Measurements from ENCODE around the gene SLIT3. TPM values are rescaled to one million over a fixed set of nuclear protein-coding genes. Genes with fewer than 3 reads are reported as not detected.

SLIT3 gene
- total RNA-seq, 4 donors from 2014 or later: 0.97 to 6.1 (median 3.4) TPM

DNA sequence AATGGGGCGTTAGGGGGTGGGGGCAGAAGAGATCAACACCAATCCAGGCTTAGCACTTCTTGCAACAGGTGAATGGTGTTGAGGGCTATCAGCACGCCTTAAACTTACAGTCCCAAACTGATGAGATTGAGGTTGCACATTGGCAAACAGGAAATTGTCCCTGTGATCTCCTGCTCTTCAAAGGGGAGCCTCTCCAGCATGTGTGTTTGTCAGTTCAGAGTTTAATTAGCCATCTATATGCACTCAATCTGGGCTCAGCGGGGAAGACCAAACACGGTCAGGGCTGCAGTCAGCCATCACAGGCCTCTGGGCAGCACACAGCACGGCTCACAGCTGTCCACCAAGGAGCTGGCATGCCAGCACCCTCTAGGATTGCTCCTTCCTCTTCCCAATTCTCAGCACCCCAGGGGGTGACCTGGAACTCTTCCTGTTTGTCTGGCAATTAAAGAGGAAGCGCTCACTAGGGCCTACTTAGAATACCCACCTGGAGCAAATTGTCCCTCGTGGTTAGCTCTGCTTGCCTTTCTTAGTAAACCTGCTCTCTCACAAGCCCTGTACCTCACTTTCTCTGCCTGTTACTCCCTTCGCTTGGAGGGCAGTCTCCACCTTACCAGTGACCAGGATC is 217.4 kb downstream of the SLIT3 start:
- intact Hi-C loops (cut with DNase I; ENCODE audit: low total_unique reads): no loop called here
- no peaks in the 10 kb centered on the region for H3K27me3 ChIP-seq
- in situ Hi-C loops (cut with MboI; ENCODE audit: low sequenced_read_pairs in 4 of 4): no loop called here
- ATAC-seq: no peak
- no peak for DNase-seq
- no peaks in the 10 kb centered on the region for H3K9me3 ChIP-seq
- TF ChIP-seq CTCF (IDR thresholded peaks at IDR 0.05 in 4 of 5, conservative IDR thresholded peaks at IDR 0.05 in 1 of 5): no peak
- TF ChIP-seq POLR2A (IDR thresholded peaks at IDR 0.05): no peak
- no peak overlapping the region for H3K4me3 ChIP-seq
- no peaks in the 10 kb centered on the region for H3K4me1 ChIP-seq
- no peaks in the 10 kb centered on the region for H3K36me3 ChIP-seq
- no peak overlapping the region for H3K27ac ChIP-seq

GRCh38 chr5:169081000-169081724 is 219.8 kb downstream of the SLIT3 start:
- H3K27ac ChIP-seq: no peak overlapping the region
- H3K4me1 ChIP-seq: no peaks in the 10 kb centered on the region
- H3K4me3 ChIP-seq: no peak overlapping the region
- in situ Hi-C loops (cut with MboI; ENCODE audit: low sequenced_read_pairs in 4 of 4): no loop called here
- DNase-seq: no peak
- no peaks in the 10 kb centered on the region for H3K27me3 ChIP-seq
- no peaks in the 10 kb centered on the region for H3K36me3 ChIP-seq
- TF ChIP-seq CTCF (IDR thresholded peaks at IDR 0.05 in 4 of 5, conservative IDR thresholded peaks at IDR 0.05 in 1 of 5): no peak
- no peak for TF ChIP-seq POLR2A (IDR thresholded peaks at IDR 0.05)
- no peaks in the 10 kb centered on the region for H3K9me3 ChIP-seq
- intact Hi-C loops (cut with DNase I; ENCODE audit: low total_unique reads): no loop called here
- no peak for ATAC-seq

- Histone ChIP-seq H3K27ac (no peak overlapping the region), H3K27me3 (no peaks in the 10 kb centered on the region), H3K4me1 (no peaks in the 10 kb centered on the region), H3K9me3 (no peaks in the 10 kb centered on the region), H3K4me3 (no peak overlapping the region), H3K36me3 (no peaks in the 10 kb centered on the region)
- intact Hi-C loops (cut with DNase I; ENCODE audit: low total_unique reads) (no loop called here), in situ Hi-C loops (cut with MboI; ENCODE audit: low sequenced_read_pairs in 4 of 4) (no loop called here)
- TF ChIP-seq CTCF (IDR thresholded peaks at IDR 0.05 in 4 of 5, conservative IDR thresholded peaks at IDR 0.05 in 1 of 5): no peak
- no peak for TF ChIP-seq POLR2A (IDR thresholded peaks at IDR 0.05)
- DNase-seq: no peak
- ATAC-seq: no peak
Observed at GRCh38 chr5:169080448-169080911, 220.5 kb downstream of the SLIT3 start.

DNA sequence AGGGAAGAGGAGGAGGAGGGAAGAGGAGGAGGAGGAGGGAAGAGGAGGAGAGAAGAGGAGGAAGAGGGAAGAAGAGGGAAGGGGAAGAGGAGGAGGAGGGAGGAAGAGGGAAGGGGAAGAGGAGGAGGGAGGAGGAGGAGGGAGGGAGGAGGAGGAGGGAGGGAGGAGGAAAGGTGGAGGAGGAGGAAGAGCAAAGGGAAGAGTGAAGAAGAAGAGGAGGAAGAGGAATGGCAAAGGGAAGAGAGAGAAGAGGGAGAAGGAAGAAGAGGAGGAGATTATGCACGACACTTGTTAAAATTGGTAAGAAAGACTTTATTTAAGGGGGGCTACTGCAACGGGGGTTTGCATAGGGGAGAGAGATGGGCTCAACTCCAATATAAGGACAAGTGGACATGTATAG is 221.2 kb downstream of the SLIT3 start:
- H3K36me3 ChIP-seq: no peaks in the 10 kb centered on the region
- ATAC-seq: no peak
- no peak overlapping the region for H3K27ac ChIP-seq
- in situ Hi-C loops (cut with MboI; ENCODE audit: low sequenced_read_pairs in 4 of 4) (no loop called here), intact Hi-C loops (cut with DNase I; ENCODE audit: low total_unique reads) (no loop called here)
- TF ChIP-seq POLR2A (IDR thresholded peaks at IDR 0.05) (no peak), CTCF (IDR thresholded peaks at IDR 0.05 in 4 of 5, conservative IDR thresholded peaks at IDR 0.05 in 1 of 5) (no peak)
- no peaks in the 10 kb centered on the region for H3K27me3 ChIP-seq
- no peak for DNase-seq
- H3K9me3 ChIP-seq: no peaks in the 10 kb centered on the region
- no peaks in the 10 kb centered on the region for H3K4me1 ChIP-seq
- H3K4me3 ChIP-seq: no peak overlapping the region

Data from gastrocnemius medialis (tissue), 4 donors.